HL-60 (cell line): ENCODE data around the gene SUPT3H.
"Not testable (repeated sequence)": the region's sequence is repeated elsewhere in the genome, so short reads cannot be mapped to it uniquely, and the experiment has no call there.

Experiments
- DNase-seq, 2 experiments: peaks; one replicate each; pipeline ENCODE4 v3.0.0-alpha.2; 2010 to 2020; ENCODE audit warnings: low read depth in 1 of 2, low spot score in 1 of 2
- H3K27ac ChIP-seq: fragments of 250-450 bp; sonication (Bioruptor Pico); replicated peaks from 2 replicates; pipeline ENCODE4 v1.5.1; 2020; ENCODE audit warnings: mild to moderate bottlenecking, moderate library complexity
- H3K27me3 ChIP-seq: fragments of 250-450 bp; sonication (Bioruptor Pico); 2 replicates; pipeline ENCODE4 v1.5.1; 2021; ENCODE audit warnings: mild to moderate bottlenecking, moderate library complexity; ENCODE audit not compliant: insufficient read depth, poor library complexity, severe bottlenecking
- H3K4me3 ChIP-seq: replicated peaks from 2 replicates; pipeline ENCODE4 v1.5.1; 2011; ENCODE audit warnings: mild to moderate bottlenecking, control low read depth, low read length; ENCODE audit not compliant: insufficient read depth
- CTCF ChIP-seq: IDR thresholded peaks from one replicate; pipeline ENCODE4 v1.5.1; 2011; ENCODE audit warnings: low read length, control low read depth, inconsistent platforms; ENCODE audit not compliant: insufficient read depth
- GABPA ChIP-seq: IDR thresholded peaks from 2 replicates; pipeline ENCODE4 v1.6.1; 2012; ENCODE audit warnings: low read depth
- POLR2AphosphoS5 ChIP-seq: IDR thresholded peaks from 2 replicates; pipeline ENCODE4 v1.6.1; 2012; ENCODE audit warnings: low read depth
- REST ChIP-seq: IDR thresholded peaks from 2 replicates; pipeline ENCODE4 v1.6.1; 2012; ENCODE audit warnings: low read depth; ENCODE audit not compliant: insufficient replicate concordance
- SPI1 ChIP-seq: IDR thresholded peaks from 2 replicates; pipeline ENCODE4 v1.6.1; 2012; ENCODE audit warnings: low read depth, mild to moderate bottlenecking, borderline replicate concordance

The SUPT3H gene

GRCh38 chr6:45185403-45186251, 192.1 kb downstream of the SUPT3H start:
- DNase-seq: no peak
- no peak overlapping the region for H3K27ac ChIP-seq

GRCh38 chr6:45184937-45185336, 192.8 kb downstream of the SUPT3H start:
- Histone ChIP-seq H3K27ac (no peak overlapping the region), H3K4me3 (no peak overlapping the region), H3K27me3 (no peaks in the 10 kb centered on the region)
- TF ChIP-seq POLR2AphosphoS5 (no peak), CTCF (no peak), GABPA (no peak), REST (no peak), SPI1 (no peak)
- DNase-seq: no peak

More at GRCh38 chr6:45185403-45186251, 192.1 kb downstream of the SUPT3H start:
- Histone ChIP-seq H3K27me3 (no peaks in the 10 kb centered on the region), H3K4me3 (no peak overlapping the region)
- TF ChIP-seq POLR2AphosphoS5 (no peak), REST (no peak), SPI1 (no peak), GABPA (no peak), CTCF (no peak)

GRCh38 chr6:45184040-45184439, 193.7 kb downstream of the SUPT3H start:
- no peak overlapping the region for H3K4me3 ChIP-seq
- DNase-seq: no peak
- H3K27me3 ChIP-seq: no peaks in the 10 kb centered on the region
- no peak overlapping the region for H3K27ac ChIP-seq
- no peak for TF ChIP-seq POLR2AphosphoS5
- TF ChIP-seq GABPA: no peak
- TF ChIP-seq SPI1: no peak
- no peak for TF ChIP-seq REST
- no peak for TF ChIP-seq CTCF

GRCh38 chr6:45176373-45176772, 201.4 kb downstream of the SUPT3H start:
- H3K27ac ChIP-seq, DNase-seq, H3K27me3 ChIP-seq, H3K4me3 ChIP-seq: not testable (repeated sequence)
